Keratinocyte (primary cell): ENCODE measurements around the gene MKS1.

ENCODE experiments used
- EZH2 ChIP-seq: IDR thresholded peaks from one replicate; pipeline ENCODE4 v1.6.1; 2012; ENCODE audit warnings: inconsistent platforms, mild to moderate bottlenecking, low read length, moderate library complexity
- TF ChIP-seq, protein P1 (sequence below), 3 experiments: IDR thresholded peaks in 1 of 3; conservative IDR thresholded peaks in 1 of 3; optimal IDR thresholded peaks in 1 of 3; 2 replicates in 2 of 3; 3 replicates in 1 of 3; pipeline versions ENCODE3 to v1.5.1; 2011; ENCODE audit warnings: low read length in 3 of 3, mild to moderate bottlenecking in 3 of 3, moderate library complexity in 2 of 3, control low read depth in 1 of 3, inconsistent platforms in 1 of 3; ENCODE audit not compliant: insufficient read depth in 2 of 3; ENCODE audit errors: extremely low read depth in 1 of 3

DNA sequence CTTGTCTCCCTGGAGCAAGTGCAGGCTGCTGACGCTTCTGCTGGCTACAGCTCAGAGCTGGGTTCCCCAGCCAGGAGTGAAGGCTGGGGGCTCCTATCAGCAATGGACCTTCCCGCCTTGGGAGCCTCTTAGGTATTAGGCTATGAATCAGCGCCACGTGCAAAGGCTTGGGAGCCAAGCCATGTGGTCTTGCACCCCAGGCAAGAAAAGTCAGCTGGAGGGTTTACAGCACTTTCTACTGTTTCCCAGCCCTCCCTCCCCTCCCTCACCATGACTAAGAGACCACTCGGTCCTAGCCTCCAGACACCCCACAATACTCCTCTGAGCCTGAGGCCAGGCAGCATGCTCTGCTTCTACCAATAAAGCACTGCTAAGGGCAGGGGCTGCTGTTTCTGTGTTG lies 14.3 kb downstream of the MKS1 start:
- no peak for TF ChIP-seq EZH2
- TF ChIP-seq, protein P1, sequence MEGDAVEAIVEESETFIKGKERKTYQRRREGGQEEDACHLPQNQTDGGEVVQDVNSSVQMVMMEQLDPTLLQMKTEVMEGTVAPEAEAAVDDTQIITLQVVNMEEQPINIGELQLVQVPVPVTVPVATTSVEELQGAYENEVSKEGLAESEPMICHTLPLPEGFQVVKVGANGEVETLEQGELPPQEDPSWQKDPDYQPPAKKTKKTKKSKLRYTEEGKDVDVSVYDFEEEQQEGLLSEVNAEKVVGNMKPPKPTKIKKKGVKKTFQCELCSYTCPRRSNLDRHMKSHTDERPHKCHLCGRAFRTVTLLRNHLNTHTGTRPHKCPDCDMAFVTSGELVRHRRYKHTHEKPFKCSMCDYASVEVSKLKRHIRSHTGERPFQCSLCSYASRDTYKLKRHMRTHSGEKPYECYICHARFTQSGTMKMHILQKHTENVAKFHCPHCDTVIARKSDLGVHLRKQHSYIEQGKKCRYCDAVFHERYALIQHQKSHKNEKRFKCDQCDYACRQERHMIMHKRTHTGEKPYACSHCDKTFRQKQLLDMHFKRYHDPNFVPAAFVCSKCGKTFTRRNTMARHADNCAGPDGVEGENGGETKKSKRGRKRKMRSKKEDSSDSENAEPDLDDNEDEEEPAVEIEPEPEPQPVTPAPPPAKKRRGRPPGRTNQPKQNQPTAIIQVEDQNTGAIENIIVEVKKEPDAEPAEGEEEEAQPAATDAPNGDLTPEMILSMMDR (optimal IDR thresholded peaks at IDR 0.05 in 1 of 3, IDR thresholded peaks at IDR 0.05 in 1 of 3, conservative IDR thresholded peaks at IDR 0.05 in 1 of 3; ENCODE audit: extremely low read depth in 1 of 3, insufficient read depth in 2 of 3, low read length in 3 of 3), result no peak
